Ishikawa (cell line): ENCODE results near the gene PRSS27.

Experiments
- CEBPB ChIP-seq: IDR thresholded peaks from 2 replicates; pipeline ENCODE4 v1.6.1; 2012
- CREB1 ChIP-seq: IDR thresholded peaks from 2 replicates; pipeline ENCODE4 v1.6.1; 2012; ENCODE audit warnings: low read depth
- EGR1 ChIP-seq: IDR thresholded peaks from 2 replicates; pipeline ENCODE4 v1.6.1; 2012
- EP300 ChIP-seq: IDR thresholded peaks from 2 replicates; pipeline ENCODE4 v1.6.1; 2012; ENCODE audit warnings: borderline replicate concordance
- FOXM1 ChIP-seq: IDR thresholded peaks from 2 replicates; pipeline ENCODE4 v1.6.1; 2012; ENCODE audit warnings: low read depth, borderline replicate concordance
- MAX ChIP-seq: IDR thresholded peaks from 2 replicates; pipeline ENCODE4 v1.6.1; 2012
- NFIC ChIP-seq: IDR thresholded peaks from 2 replicates; pipeline ENCODE4 v1.6.1; 2012
- RAD21 ChIP-seq: IDR thresholded peaks from 2 replicates; pipeline ENCODE4 v1.6.1; 2012; ENCODE audit warnings: low read depth
- TAF1 ChIP-seq: IDR thresholded peaks from 2 replicates; pipeline ENCODE4 v1.6.1; 2012; ENCODE audit warnings: low read depth, mild to moderate bottlenecking
- TCF12 ChIP-seq: IDR thresholded peaks from 2 replicates; pipeline ENCODE4 v1.6.1; 2012; ENCODE audit warnings: low read depth
- TEAD4 ChIP-seq: IDR thresholded peaks from 2 replicates; pipeline ENCODE4 v1.6.1; 2012
- YY1 ChIP-seq: IDR thresholded peaks from 2 replicates; pipeline ENCODE4 v1.6.1; 2012; ENCODE audit warnings: low read depth
- ZBTB7A ChIP-seq: IDR thresholded peaks from 2 replicates; pipeline ENCODE4 v1.6.1; 2012; ENCODE audit warnings: low read depth
- TF ChIP-seq, protein P1 (sequence below): IDR thresholded peaks from 2 replicates; pipeline ENCODE4 v1.6.1; 2012; ENCODE audit warnings: low read depth, mild to moderate bottlenecking
- TF ChIP-seq, protein P2 (sequence below): IDR thresholded peaks from 2 replicates; pipeline ENCODE4 v1.6.1; 2012

Gene PRSS27

GRCh38 chr16:2707368-2708289 lies 12.4 kb downstream of the PRSS27 start:
- TF ChIP-seq EGR1, result no peak
- no peak for TF ChIP-seq NFIC
- TF ChIP-seq CEBPB, result no peak
- no peak for TF ChIP-seq EP300
- TF ChIP-seq TCF12, result no peak
- no peak for TF ChIP-seq ZBTB7A
- no peak for TF ChIP-seq MAX
- no peak for TF ChIP-seq RAD21
- no peak for TF ChIP-seq CREB1

GRCh38 chr16:2706611-2707311 lies 13.3 kb downstream of the PRSS27 start:
- no peak for TF ChIP-seq TCF12
- no peak for TF ChIP-seq YY1
- TF ChIP-seq CEBPB, result no peak
- TF ChIP-seq NFIC, result no peak
- TF ChIP-seq EP300, result no peak
- TF ChIP-seq FOXM1, result no peak
- TF ChIP-seq CREB1, result no peak
- no peak for TF ChIP-seq RAD21
- no peak for TF ChIP-seq TEAD4
- no peak for TF ChIP-seq MAX
- no peak for TF ChIP-seq ZBTB7A
- TF ChIP-seq, protein P1, sequence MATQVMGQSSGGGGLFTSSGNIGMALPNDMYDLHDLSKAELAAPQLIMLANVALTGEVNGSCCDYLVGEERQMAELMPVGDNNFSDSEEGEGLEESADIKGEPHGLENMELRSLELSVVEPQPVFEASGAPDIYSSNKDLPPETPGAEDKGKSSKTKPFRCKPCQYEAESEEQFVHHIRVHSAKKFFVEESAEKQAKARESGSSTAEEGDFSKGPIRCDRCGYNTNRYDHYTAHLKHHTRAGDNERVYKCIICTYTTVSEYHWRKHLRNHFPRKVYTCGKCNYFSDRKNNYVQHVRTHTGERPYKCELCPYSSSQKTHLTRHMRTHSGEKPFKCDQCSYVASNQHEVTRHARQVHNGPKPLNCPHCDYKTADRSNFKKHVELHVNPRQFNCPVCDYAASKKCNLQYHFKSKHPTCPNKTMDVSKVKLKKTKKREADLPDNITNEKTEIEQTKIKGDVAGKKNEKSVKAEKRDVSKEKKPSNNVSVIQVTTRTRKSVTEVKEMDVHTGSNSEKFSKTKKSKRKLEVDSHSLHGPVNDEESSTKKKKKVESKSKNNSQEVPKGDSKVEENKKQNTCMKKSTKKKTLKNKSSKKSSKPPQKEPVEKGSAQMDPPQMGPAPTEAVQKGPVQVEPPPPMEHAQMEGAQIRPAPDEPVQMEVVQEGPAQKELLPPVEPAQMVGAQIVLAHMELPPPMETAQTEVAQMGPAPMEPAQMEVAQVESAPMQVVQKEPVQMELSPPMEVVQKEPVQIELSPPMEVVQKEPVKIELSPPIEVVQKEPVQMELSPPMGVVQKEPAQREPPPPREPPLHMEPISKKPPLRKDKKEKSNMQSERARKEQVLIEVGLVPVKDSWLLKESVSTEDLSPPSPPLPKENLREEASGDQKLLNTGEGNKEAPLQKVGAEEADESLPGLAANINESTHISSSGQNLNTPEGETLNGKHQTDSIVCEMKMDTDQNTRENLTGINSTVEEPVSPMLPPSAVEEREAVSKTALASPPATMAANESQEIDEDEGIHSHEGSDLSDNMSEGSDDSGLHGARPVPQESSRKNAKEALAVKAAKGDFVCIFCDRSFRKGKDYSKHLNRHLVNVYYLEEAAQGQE, result no peak
- no peak for TF ChIP-seq EGR1
- TF ChIP-seq, protein P2, sequence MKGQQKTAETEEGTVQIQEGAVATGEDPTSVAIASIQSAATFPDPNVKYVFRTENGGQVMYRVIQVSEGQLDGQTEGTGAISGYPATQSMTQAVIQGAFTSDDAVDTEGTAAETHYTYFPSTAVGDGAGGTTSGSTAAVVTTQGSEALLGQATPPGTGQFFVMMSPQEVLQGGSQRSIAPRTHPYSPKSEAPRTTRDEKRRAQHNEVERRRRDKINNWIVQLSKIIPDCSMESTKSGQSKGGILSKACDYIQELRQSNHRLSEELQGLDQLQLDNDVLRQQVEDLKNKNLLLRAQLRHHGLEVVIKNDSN, result no peak
- no peak for TF ChIP-seq TAF1

- TF ChIP-seq NFIC (no peak), ZBTB7A (no peak), EP300 (no peak), TAF1 (no peak), YY1 (no peak), EGR1 (no peak), TEAD4 (no peak), MAX (no peak), RAD21 (no peak), TCF12 (no peak), CREB1 (no peak), CEBPB (no peak), FOXM1 (no peak)
- TF ChIP-seq, protein P1, result no peak
- TF ChIP-seq, protein P2, result no peak
Observed at GRCh38 chr16:2706085-2706484, 13.9 kb downstream of the PRSS27 start.

- TF ChIP-seq EP300, result no peak
- no peak for TF ChIP-seq TCF12
- TF ChIP-seq RAD21, result no peak
- no peak for TF ChIP-seq FOXM1
- TF ChIP-seq ZBTB7A, result no peak
- no peak for TF ChIP-seq CREB1
- TF ChIP-seq MAX, result no peak
- no peak for TF ChIP-seq NFIC
- TF ChIP-seq YY1, result no peak
- TF ChIP-seq, protein P2, result no peak
- no peak for TF ChIP-seq EGR1
- TF ChIP-seq, protein P1, result no peak
- no peak for TF ChIP-seq TAF1
Observed at GRCh38 chr16:2705351-2705750, 14.7 kb downstream of the PRSS27 start.
